GM19468 (cell line): Measurements from ENCODE around the gene MMP20.

Source experiments
- ATAC-seq: cut with Tn5 transposase; IDR thresholded peaks from one replicate; pipeline ENCODE4 v1.9.1; 2021; ENCODE audit warnings: mild to moderate bottlenecking, moderate library complexity, moderate number of reproducible peaks; ENCODE audit not compliant: unreplicated experiment; ENCODE audit errors: extremely low read depth

MMP20 gene

DNA sequence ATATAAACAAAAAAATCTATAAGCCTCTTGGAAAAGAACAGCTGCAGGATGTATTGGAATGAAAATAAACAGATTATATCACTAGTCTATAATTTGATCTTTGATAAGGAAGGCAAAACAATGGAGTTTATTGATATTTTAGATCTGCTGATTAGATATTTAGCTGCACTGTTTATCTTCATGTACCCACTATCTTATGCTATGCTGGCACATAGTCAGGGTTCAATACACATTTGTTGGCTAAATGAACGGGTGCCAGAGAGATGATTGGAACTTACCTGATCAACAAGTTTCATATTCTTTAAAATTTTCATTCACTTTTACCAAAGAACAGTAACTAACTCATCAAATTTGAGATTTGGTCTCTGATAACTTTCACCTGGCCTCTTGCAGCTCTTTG is 26.9 kb downstream of the MMP20 start:
- no peak for ATAC-seq

- no peak for ATAC-seq
These were observed 28.6 kb downstream of the MMP20 start for GRCh38 chr11:102596578-102596977.

GRCh38 chr11:102592634-102593581 is 32.2 kb downstream of the MMP20 start:
- ATAC-seq: no peak

GRCh38 chr11:102592131-102592530 is 33.0 kb downstream of the MMP20 start:
- ATAC-seq: no peak

DNA sequence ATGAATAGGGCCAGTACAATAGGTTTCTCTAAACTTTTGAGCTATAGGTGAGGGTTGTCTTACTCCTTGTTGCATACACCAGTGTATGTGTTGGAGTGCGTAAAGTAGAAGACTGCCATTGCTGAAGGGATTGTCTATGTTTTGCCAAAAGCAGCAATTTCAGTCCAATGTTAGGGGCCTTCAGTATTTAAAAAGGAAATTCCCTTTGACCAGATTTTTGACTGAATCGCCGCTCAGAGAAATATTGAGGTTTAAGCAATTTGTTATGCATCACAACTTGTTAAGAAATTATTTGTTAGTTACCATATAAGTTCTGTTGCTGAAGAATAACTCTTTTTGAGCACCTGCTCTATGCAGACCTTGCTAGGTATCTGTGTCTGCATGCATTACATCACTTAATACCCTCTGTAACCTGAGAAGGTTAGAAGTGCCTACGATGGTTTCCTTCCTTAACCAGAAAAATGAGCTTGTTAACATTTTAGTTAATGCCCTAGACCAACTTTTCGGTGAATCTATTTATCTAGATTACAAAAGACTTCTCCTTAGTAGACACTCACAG is 33.9 kb downstream of the MMP20 start:
- ATAC-seq: peak; percentile 19

GRCh38 chr11:102590276-102591049 is 34.7 kb downstream of the MMP20 start:
- ATAC-seq: no peak

DNA sequence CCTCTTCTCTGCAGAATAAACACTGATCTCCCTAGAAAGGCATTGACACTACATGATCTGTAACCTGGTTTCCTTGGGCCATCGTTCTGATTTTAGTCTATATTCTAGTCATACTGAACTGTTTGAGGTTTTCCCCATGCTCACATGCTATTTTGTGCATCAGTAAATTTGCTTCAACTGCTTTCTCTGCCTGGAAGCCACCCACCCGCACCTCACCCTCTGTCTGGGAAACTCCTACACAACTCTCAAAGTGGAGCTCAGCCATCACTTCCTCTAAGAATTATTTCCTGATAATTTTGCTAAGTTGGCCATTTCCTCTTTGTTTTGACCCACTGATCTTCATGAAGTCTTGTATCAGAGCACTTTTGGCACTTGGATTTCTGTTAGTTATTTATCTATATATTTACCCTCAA is 36.1 kb downstream of the MMP20 start:
- peak; percentile 26 for ATAC-seq

DNA sequence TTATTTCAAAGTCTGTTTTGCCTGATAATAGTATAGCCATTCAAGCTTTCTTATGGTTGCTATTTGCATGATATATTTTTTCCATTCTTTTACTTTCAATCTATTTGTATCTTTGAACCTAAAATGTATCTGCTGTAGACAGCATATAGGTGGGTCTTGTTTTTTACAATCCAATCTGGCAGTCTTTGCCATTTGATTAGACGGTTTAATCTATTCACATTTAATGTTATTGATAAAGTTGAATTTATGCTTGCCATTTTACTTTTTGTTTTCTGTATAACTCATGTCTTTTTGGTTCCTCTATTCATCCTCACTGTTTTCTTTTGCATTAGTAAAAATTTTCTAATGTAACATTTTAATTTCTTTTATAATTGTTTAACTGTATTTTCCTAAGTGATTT is 37.4 kb downstream of the MMP20 start:
- no peak for ATAC-seq

DNA sequence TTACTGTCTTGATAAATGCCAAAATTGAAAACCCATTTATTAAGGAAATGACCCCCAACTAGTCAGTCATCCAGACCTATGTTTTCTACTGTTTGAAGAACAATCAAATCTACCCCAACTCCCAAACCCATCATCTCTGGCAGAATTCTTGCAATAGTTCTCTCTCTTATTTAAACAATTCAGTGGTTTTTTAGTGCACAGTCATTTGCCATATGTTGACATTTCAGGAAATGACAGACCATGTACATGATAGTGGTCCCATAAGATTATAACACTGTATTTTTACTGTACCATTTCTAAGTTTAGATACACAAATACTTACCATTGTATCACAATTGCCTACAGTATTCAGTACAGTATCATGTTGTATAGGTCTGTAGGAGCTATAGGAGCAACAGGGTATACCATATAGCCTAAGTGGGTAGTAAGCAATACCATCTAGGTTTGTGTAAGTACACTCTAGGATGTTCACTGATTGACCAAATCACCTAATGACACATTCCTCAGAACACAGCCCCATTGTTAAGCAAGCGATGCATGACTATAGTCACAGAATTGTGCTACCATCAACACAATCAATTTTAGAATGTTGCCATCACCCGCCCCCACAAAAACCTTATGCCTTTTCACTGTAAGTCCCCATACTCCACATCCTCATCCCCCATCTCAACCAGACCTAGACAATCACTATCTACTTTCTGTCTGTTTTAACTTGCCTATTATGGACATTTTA is 41.8 kb downstream of the MMP20 start:
- no peak for ATAC-seq

DNA sequence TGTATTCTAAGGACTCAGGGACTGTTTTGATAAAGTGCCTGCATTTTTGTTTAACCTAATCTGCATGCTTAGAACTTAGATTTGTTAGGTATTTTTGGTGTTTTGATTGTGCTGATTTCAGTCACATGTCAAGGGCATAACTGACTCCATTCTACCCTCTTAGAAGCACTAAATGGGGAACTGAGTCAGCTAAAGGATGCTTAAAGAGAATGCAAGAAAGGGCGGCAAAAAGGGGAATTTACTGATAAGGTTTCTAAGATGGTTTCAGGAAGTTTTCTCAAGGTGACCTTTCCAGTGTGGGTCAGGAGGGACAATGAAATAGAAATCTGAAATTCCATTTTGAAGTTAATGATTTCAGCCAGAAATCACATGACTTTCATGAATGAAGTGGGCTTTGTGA is 43.0 kb downstream of the MMP20 start:
- no peak for ATAC-seq

GRCh38 chr11:102581066-102581465 is 44.1 kb downstream of the MMP20 start:
- no peak for ATAC-seq

DNA sequence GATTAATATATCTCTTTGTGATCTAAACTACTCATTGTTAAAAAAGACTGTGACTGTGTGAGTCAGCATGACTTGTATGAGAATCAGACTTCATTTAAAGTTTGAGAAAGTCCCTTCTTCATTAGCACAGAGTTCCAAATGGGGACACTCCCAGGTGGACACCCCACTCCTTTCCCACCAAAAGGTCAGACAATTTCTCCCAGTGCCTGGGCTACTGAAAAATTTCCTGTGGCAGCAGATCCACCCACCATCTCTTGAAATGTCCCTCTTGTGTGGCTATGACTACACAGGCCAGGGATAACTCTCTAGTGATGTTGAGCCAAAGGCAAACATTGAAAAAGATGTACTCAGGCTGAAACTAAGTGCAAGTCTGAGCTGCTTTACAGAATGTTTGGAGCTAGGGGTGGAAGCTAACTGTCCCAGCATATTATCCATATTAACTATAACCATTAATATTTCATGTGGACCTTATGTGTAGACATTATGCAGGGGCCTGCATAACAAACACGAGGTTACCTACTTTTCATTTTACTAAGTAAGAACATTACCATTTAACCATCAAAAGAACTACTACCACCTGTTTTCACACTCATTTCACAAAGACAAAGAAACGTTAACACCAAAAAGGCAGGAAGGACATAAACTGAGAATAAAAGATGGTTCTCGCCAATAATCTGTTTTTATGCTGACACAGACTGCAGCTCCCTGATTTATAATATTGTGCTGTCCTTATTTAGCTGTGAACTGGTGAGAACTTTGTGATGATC is 44.8 kb downstream of the MMP20 start:
- ATAC-seq: no peak

GRCh38 chr11:102577723-102578122 is 47.4 kb downstream of the MMP20 start:
- no peak for ATAC-seq

GRCh38 chr11:102577182-102577581 is 48.0 kb downstream of the MMP20 start:
- no peak for ATAC-seq

DNA sequence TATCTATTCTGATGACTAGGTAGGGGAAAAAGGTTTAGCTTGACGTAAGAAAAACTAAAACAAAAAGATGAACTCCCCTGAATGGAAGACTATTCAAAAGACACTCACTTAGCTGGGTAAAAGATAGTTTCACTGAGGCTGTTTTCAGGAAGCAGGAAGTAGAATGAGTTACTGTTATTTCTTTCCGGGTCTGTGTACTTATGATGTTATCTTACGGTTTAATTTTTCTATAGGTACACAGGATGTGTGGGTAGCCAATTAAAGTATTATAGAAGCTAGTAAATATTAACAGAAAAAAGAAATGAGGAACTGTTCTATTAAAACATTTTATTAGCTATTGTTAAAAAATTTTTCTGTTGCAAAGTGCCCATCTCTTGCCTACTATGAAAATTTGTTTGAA is 48.8 kb downstream of the MMP20 start:
- ATAC-seq: no peak

GRCh38 chr11:102575012-102575411 is 50.1 kb downstream of the MMP20 start:
- ATAC-seq: no peak

- ATAC-seq: no peak
These were observed 51.3 kb downstream of the MMP20 start for GRCh38 chr11:102573851-102574250.

DNA sequence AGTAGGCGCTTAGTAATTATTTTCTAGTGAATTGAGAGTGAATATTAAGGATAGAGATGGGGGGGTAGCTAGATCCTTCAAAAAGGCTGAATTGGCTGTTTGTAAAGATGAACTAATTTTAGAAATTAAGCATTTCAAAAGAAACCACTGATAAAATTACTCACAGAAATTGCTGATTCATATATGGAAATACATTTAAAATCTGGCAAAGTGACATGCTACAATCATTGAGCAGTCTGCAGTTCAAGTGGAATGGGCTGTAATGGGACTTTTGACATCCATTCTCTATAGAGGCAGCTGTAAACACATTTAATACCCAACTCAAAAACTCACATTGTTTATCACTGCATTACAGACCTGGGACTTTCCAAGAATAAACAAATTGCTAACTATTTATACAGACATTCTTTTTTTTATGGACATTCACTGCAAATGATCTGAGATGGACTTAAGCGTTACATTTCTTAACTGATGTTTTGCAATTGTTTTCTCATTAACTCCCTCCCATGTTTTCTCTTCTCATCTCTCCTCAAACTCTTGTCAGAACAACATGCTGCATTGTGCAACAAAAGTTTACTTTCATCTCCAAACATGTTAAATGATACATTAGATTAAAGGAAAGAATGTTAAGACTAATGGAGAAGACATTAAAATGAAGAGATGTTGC is 52.4 kb downstream of the MMP20 start:
- no peak for ATAC-seq

- ATAC-seq: no peak
These were observed 56.3 kb downstream of the MMP20 start for GRCh38 chr11:102568851-102569250.
